CD4-positive, alpha-beta T cell treated with Interleukin-4 for 1 hour (primary cell): ENCODE data around the gene UBL4B.

Experiments
- DNase-seq, 2 donors: peaks; one replicate each; pipeline ENCODE4 v3.0.0-alpha.2; 2020 to 2022

UBL4B gene

GRCh38 chr1:110118636-110119396, 6.6 kb downstream of the UBL4B start:
- DNase-seq = no peak

- no peak for DNase-seq
Observed at GRCh38 chr1:110119843-110120242, 7.6 kb downstream of the UBL4B start.

GRCh38 chr1:110120960-110121561, 8.8 kb downstream of the UBL4B start:
- no peak for DNase-seq

- no peak for DNase-seq
Observed at GRCh38 chr1:110123224-110123623, 11.0 kb downstream of the UBL4B start.

GRCh38 chr1:110125810-110126209, 13.6 kb downstream of the UBL4B start:
- DNase-seq = no peak

GRCh38 chr1:110130113-110130591, 17.9 kb downstream of the UBL4B start:
- DNase-seq = no peak

- DNase-seq = no peak
Observed at GRCh38 chr1:110130989-110131388, 18.7 kb downstream of the UBL4B start.

GRCh38 chr1:110132682-110133081, 20.4 kb downstream of the UBL4B start:
- no peak for DNase-seq

GRCh38 chr1:110133436-110133835, 21.2 kb downstream of the UBL4B start:
- no peak for DNase-seq

GRCh38 chr1:110134050-110134595, 21.9 kb downstream of the UBL4B start:
- no peak for DNase-seq

GRCh38 chr1:110135246-110135645, 23.0 kb downstream of the UBL4B start:
- DNase-seq = no peak

GRCh38 chr1:110135666-110136065, 23.4 kb downstream of the UBL4B start:
- DNase-seq = no peak

GRCh38 chr1:110136911-110137310, 24.7 kb downstream of the UBL4B start:
- peak; percentile 22 to 27 for DNase-seq

- no peak for DNase-seq
Observed at GRCh38 chr1:110138956-110139355, 26.7 kb downstream of the UBL4B start.

GRCh38 chr1:110144366-110144765, 32.1 kb downstream of the UBL4B start:
- DNase-seq = no peak

- DNase-seq = no peak
Observed at GRCh38 chr1:110148961-110149360, 36.7 kb downstream of the UBL4B start.

- DNase-seq = no peak
Observed at GRCh38 chr1:110150330-110151174, 38.3 kb downstream of the UBL4B start, which contains the start of gene SLC6A17. Gene SLC6A17 (plus strand): TSS chr1:110150494. CDS start chr1:110166930, 16,436 bp downstream.

GRCh38 chr1:110151175-110151669, 39.0 kb downstream of the UBL4B start:
- DNase-seq = no peak

- no peak for DNase-seq
Observed at GRCh38 chr1:110152133-110152785, 40.0 kb downstream of the UBL4B start.

- DNase-seq = no peak
Observed at GRCh38 chr1:110153407-110153950, 41.2 kb downstream of the UBL4B start.

- peak; percentile 15 to 23 for DNase-seq
Observed at GRCh38 chr1:110155878-110156522, 43.8 kb downstream of the UBL4B start.
